Calu3 (cell line): ENCODE results near the gene TTC39C. TPM values are rescaled to one million over a fixed set of nuclear protein-coding genes. Genes with fewer than 3 reads are reported as not detected.

Source experiments
- Bru-seq: library from RNA; stranded (reverse); fragments of 400-500 nt; gene quantifications from one replicate; lab custom pipeline; 2021; lab: Mats Ljungman, UMichigan
- BruChase-seq, 2 experiments: library from RNA; stranded (reverse); fragments of 400-500 nt; gene quantifications; one replicate each; lab custom pipeline; 2021; lab: Mats Ljungman, UMichigan
- BruUV-seq: library from RNA; stranded (reverse); fragments of 400-500 nt; replicated peaks from 2 replicates; lab custom pipeline; 2021; lab: Mats Ljungman, UMichigan
- CTCF ChIA-PET: fragments of 300-600 bp; sonication (Branson Sonifier 250); formaldehyde crosslinking; loops from one replicate; lab custom pipeline; 2022; ENCODE audit warnings: antibody characterized with exemption; lab: Charles Lee
- DNase-seq: peaks from one replicate; pipeline ENCODE4 v3.0.0; 2022
- H3K27ac Mint-ChIP-seq: one replicate; pipeline ENCODE4 v1.8.0; 2022; ENCODE audit warnings: mixed read lengths; ENCODE audit not compliant: unreplicated experiment
- H3K27me3 Mint-ChIP-seq: one replicate; pipeline ENCODE4 v1.8.0; 2022; ENCODE audit warnings: mixed read lengths; ENCODE audit not compliant: unreplicated experiment
- H3K36me3 Mint-ChIP-seq: one replicate; pipeline ENCODE4 v1.8.0; 2022; ENCODE audit warnings: mild to moderate bottlenecking, moderate library complexity, mixed read lengths; ENCODE audit not compliant: insufficient read depth, unreplicated experiment
- H3K4me1 Mint-ChIP-seq: one replicate; pipeline ENCODE4 v1.8.0; 2022; ENCODE audit warnings: mild to moderate bottlenecking, low read depth, mixed read lengths; ENCODE audit not compliant: unreplicated experiment
- H3K4me3 Mint-ChIP-seq: one replicate; pipeline ENCODE4 v1.8.0; 2022; ENCODE audit warnings: mild to moderate bottlenecking, low read depth, moderate library complexity, mixed read lengths; ENCODE audit not compliant: unreplicated experiment
- H3K9me3 Mint-ChIP-seq: one replicate; pipeline ENCODE4 v1.8.0; 2022; ENCODE audit warnings: low read depth, mixed read lengths; ENCODE audit not compliant: unreplicated experiment
- CTCF ChIP-seq: fragments of 200-600 bp; IDR thresholded peaks from one replicate; pipeline ENCODE4 v1.8.0; 2022; ENCODE audit warnings: antibody characterized with exemption; ENCODE audit not compliant: unreplicated experiment
- intact Hi-C: fragments of 100-400 bp; cut with micrococcal nuclease; formaldehyde crosslinking; loops from one replicate; pipeline ENCODE4 v1.10.0; 2022; ENCODE audit not compliant: unreplicated experiment
- long read RNA-seq: library from polyadenylated mRNA; stranded (forward); transcript quantifications from one replicate; pipeline ENCODE4 v2.0.0, GENCODE V29; 2022
- total RNA-seq: library from RNA; stranded (reverse); gene quantifications from 2 replicates; pipeline ENCODE4 v1.2.3, GENCODE V29; 2022

TTC39C gene
- total RNA-seq (21.7 and 26.8 TPM in 2 replicates), Bru-seq, nascent RNA (percentile 73 among the genes with signal in this experiment), BruChase-seq, experiment 1, labeled RNA remaining after a 6-hour chase (percentile 64 among the genes with signal in this experiment), BruChase-seq, experiment 2, labeled RNA remaining after a 2-hour chase (percentile 64 among the genes with signal in this experiment)
- long read RNA-seq, transcript TTC39C-202 (14 exons, 2,442 nt) = major isoform, 7 of 21 reads
- long read RNA-seq, transcript TTC39C-209 (2 exons, 1,048 nt) = minor isoform, 6 of 21 reads
- long read RNA-seq, partial matches to known transcripts = 1 of 21 reads
- long read RNA-seq, other reads (novel, unspliced or antisense) = 5 of 21 reads

- TF ChIP-seq CTCF = no peak
- Mint-ChIP-seq H3K9me3 (no peaks in the 10 kb centered on the region), H3K27me3 (peaks cover 15% of the 10 kb centered on the region), H3K4me3 (peak within 1 kb of the TSS; percentile 89), H3K36me3 (peaks cover 26% of the 10 kb centered on the region), H3K27ac (peak within 1 kb of the TSS; percentile 84), H3K4me1 (peaks cover 31% of the 10 kb centered on the region)
- intact Hi-C loops = no loop called here
- DNase-seq = peak; percentile 65
- CTCF ChIA-PET = interaction anchor here (0.6 to 1.8 kb wide), 2 partner anchors 62 to 292 kb away, joined by 5 to 7 read pairs; no protein-coding TSS in a partner anchor
- no TSS peak for BruUV-seq
These were observed at the start of gene TTC39C for GRCh38 chr18:24014062-24014985. TTC39C (plus strand) TSS chr18:24014754; CDS start chr18:24014872, 118 bp downstream.

- Mint-ChIP-seq H3K27ac (no peak overlapping the region), H3K27me3 (no peaks in the 10 kb centered on the region), H3K36me3 (no peaks in the 10 kb centered on the region), H3K4me3 (no peak overlapping the region), H3K4me1 (peaks cover 33% of the 10 kb centered on the region), H3K9me3 (no peaks in the 10 kb centered on the region)
- no peak for DNase-seq
- no TSS peak for BruUV-seq
- CTCF ChIA-PET = no interaction called here
- no peak for TF ChIP-seq CTCF
- intact Hi-C loops = no loop called here
These were observed 47.6 kb upstream of the TTC39C start for GRCh38 chr18:23966909-23967308.

- peaks cover 33% of the 10 kb centered on the region for H3K4me1 Mint-ChIP-seq
- no TSS peak for BruUV-seq
- no peak for DNase-seq
- H3K4me3 Mint-ChIP-seq = no peak overlapping the region
- no peaks in the 10 kb centered on the region for H3K36me3 Mint-ChIP-seq
- H3K27me3 Mint-ChIP-seq = no peaks in the 10 kb centered on the region
- no peak overlapping the region for H3K27ac Mint-ChIP-seq
- CTCF ChIA-PET = no interaction called here
- intact Hi-C loops = no loop called here
- no peak for TF ChIP-seq CTCF
- H3K9me3 Mint-ChIP-seq = no peaks in the 10 kb centered on the region
These were observed 47.0 kb upstream of the TTC39C start for GRCh38 chr18:23967321-23968089.
